NCI-H2171 (cell line): ENCODE data around the gene SLC25A4.
A peak's percentile ranks its signal among the peaks of the same experiment; 100 is the strongest.
"Not testable (repeated sequence)": the region's sequence is repeated elsewhere in the genome, so short reads cannot be mapped to it uniquely, and the experiment has no call there.

ENCODE experiments used
- DNase-seq: peaks from one replicate; lab custom pipeline; 2025; lab: John Stamatoyannopoulos, UW

SLC25A4 gene

GRCh38 chr4:185142912-185143600 lies at the start of gene SLC25A4:
SLC25A4 (plus strand) TSS chr4:185143266; CDS start chr4:185143373, 107 bp downstream.
- peak; percentile 75 for DNase-seq

- no peak for DNase-seq
Observed at GRCh38 chr4:185093603-185094002, 49.5 kb upstream of the SLC25A4 start.

- DNase-seq, result peak; percentile 9
Observed at GRCh38 chr4:185096032-185096653, 46.9 kb upstream of the SLC25A4 start.

- DNase-seq, result no peak
Observed at GRCh38 chr4:185098474-185098873, 44.6 kb upstream of the SLC25A4 start.

- no peak for DNase-seq
Observed at GRCh38 chr4:185099024-185099682, 43.9 kb upstream of the SLC25A4 start.

- no peak for DNase-seq
Observed at GRCh38 chr4:185099940-185100339, 43.1 kb upstream of the SLC25A4 start.

GRCh38 chr4:185100423-185100822 lies 42.6 kb upstream of the SLC25A4 start:
- no peak for DNase-seq

GRCh38 chr4:185101354-185101890 lies 41.6 kb upstream of the SLC25A4 start:
- no peak for DNase-seq

- no peak for DNase-seq
Observed at GRCh38 chr4:185104733-185105132, 38.3 kb upstream of the SLC25A4 start.

GRCh38 chr4:185106353-185106752 lies 36.7 kb upstream of the SLC25A4 start:
- no peak for DNase-seq

GRCh38 chr4:185107574-185107973 lies 35.5 kb upstream of the SLC25A4 start:
- not testable (repeated sequence) for DNase-seq

- DNase-seq, result no peak
Observed at GRCh38 chr4:185108185-185108584, 34.9 kb upstream of the SLC25A4 start.

- DNase-seq, result no peak
Observed at GRCh38 chr4:185108669-185109068, 34.4 kb upstream of the SLC25A4 start.

GRCh38 chr4:185109736-185110135 lies 33.3 kb upstream of the SLC25A4 start:
- no peak for DNase-seq

GRCh38 chr4:185110375-185110823 lies 32.7 kb upstream of the SLC25A4 start:
- DNase-seq, result no peak

GRCh38 chr4:185112104-185112503 lies 31.0 kb upstream of the SLC25A4 start:
- no peak for DNase-seq

GRCh38 chr4:185113340-185113739 lies 29.7 kb upstream of the SLC25A4 start:
- no peak for DNase-seq

GRCh38 chr4:185115827-185116232 lies 27.2 kb upstream of the SLC25A4 start:
- peak; percentile 81 for DNase-seq

- DNase-seq, result no peak
Observed at GRCh38 chr4:185117300-185117934, 25.6 kb upstream of the SLC25A4 start.

GRCh38 chr4:185118876-185119275 lies 24.2 kb upstream of the SLC25A4 start:
- no peak for DNase-seq

- not testable (repeated sequence) for DNase-seq
Observed at GRCh38 chr4:185119467-185119866, 23.6 kb upstream of the SLC25A4 start.

- DNase-seq, result no peak
Observed at GRCh38 chr4:185119927-185120630, 23.0 kb upstream of the SLC25A4 start.
